HG02623 (cell line): ENCODE measurements around the gene VAV3.

ENCODE experiments used
- ATAC-seq: cut with Tn5 transposase; IDR thresholded peaks from one replicate; pipeline ENCODE4 v1.9.1; 2021; ENCODE audit warnings: moderate library complexity; ENCODE audit not compliant: unreplicated experiment

The VAV3 gene

DNA sequence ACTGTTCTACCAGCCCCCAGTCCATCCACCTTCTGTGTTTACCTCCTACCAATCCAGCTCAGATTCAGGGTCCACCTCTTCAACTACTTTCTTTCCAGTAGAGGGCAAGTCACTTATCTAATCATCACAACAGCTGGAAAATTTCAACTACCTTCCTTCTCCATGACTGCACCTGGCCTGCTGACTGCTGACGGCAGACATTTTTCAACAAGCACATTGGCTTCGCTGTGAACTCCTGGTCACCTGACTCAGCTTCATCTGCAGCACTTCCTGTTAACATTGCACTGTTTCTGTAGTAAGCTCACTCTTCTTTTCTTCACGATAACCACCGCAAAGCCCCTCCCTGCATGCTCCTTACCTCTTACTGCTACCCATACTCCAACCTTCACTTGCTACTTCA is 418.4 kb downstream of the VAV3 start:
- ATAC-seq: no peak

DNA sequence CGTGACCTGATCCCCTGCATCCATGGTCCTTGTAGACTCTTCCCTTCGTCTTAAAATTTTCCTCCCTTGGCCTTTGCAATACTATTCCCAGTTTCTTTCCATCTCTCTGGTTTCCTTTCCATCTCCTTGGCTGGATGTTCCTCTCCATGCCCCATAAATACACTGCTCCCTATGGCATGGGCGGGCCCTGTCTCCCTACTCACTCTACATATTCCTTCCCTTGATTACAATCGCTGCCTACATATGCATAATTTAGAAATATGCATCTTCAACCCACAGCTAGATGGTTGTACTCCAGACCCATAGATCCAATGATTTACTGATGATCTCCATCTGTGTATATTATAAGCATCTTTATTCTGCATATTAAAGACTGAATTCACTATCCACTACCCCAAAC is 419.1 kb downstream of the VAV3 start:
- no peak for ATAC-seq

DNA sequence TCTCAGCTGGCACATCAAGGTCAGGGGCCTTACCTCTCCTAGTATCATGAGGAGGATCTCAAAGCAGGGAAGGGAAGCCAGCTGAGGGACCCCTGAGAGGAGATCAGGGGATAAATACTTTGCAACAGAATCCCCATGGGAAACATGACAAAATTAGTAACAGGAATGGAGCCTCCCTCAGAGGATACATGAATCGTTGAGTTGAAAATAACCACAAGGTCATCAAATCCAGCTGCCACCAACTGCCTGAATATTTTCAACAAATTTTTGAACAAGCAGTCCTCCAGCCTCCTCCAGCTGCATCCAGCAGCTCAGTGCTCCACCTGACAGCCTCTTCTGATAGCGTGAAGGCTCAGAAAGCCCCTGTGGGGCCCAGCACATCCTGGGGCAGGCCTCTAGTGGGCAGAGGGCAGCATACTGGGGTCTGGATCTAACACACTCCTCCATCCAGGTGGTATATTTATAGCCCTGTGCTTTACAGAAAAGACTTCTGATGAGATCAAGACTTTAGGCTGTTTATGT is 419.9 kb downstream of the VAV3 start:
- no peak for ATAC-seq

DNA sequence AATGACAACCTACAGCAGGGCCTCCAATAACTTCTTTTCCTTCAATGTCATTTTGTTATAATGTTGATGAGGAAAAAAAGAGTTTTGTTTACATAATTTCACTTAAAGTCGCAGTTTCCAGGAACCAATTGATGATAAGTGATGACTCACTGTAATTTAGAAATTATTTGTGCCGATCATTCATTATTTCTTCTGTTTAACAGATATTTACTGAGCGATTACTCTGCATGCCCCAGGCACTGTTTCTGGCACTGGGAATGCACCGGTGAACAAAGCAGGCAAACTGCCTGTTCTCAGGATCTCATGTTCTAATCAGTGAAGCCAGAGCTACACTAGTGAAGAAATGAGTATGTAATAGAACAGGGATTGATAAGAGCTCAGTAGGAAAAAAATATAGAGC is 420.7 kb downstream of the VAV3 start:
- ATAC-seq: no peak

DNA sequence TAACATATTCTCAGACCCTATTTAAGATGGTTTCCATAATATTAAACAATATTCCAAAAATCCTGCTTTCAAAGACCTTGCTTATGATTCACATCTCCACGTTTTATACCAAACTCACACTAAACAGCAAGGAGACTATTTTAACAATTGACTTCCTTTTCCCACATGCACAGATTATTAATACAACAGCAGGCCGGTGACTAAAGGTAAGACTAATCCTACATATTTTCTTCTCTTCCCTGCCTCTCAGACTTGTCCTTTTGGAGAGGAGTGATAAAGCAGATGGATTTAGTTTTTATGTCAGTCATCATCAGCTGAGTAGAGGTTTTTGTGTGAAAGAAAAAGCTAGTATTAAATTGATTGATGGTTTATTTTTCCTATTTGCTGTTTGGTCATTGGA is 423.6 kb downstream of the VAV3 start:
- ATAC-seq: no peak

DNA sequence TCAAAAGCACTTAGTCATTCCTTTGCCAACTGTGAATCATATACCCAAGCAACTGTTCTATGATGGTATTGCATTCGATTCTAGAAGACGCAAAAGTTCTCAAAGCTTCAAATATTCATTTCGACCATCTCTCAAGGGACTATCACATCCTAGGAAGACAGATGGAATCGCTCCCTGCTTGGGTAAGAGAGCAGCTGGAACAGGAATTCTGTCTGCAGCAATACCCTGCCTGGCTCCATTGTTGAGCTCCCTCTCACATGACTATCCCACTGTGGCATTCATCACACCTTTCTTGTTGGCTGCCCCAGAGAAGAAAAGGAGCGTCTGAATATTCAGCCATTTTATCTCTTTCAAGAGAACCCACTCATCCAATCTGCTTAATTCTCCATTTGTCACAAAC is 426.5 kb downstream of the VAV3 start:
- ATAC-seq: no peak

DNA sequence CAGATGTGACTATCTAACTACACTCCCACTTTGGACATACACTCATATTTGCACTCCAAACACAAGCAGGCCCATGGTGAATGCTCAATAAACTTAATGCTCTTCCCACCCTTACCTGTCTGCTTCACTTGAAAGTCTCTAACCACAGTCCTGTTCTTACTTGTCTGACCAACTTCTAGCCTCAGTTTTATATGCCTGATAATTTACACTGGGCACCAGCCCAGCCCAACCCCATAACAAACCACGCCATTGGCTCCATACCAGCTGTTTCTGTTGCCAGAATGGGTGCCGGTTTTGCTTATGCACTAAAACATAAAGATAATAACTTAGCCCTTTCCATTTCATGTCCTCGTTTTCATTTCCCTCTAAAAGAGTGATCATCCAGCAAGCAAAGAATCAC is 428.7 kb downstream of the VAV3 start:
- ATAC-seq: no peak

DNA sequence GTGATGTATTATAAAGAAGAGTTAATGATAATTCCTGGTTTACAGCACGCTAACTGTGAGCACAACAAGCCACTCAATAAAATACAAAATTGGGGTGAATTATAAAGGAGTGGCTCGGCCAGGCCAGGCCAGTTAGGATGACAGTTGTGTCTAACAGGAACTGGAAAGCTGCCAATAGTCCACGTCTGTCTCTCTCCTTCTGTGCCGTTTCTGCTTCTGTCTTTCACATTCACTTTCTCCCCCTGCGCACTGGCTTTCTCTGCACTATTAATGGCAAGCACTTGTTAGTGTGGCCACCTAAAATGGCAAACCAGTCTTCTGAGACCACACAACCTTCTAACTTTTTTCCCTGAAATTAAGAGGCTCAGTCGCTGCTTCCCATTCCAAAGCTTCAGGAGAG is 429.9 kb downstream of the VAV3 start:
- no peak for ATAC-seq

DNA sequence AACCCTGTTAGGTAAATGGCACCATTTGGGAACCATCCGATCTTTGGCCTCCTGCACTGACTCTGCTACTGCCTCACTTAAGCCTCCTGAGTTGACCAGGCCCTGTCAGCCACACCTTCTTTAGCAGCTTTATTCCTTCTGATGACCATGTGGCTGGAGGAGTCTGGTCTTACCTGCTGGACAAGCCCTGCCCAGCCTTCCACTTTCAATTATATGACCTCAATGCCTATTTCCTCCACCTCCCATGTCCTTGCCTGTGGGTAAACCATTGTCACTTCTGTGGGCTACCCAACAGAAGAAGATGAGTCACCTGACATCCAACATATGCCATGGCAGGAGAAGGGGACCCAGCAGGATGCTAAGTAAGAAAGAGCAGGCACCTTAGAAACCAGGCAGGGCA is 430.3 kb downstream of the VAV3 start:
- ATAC-seq: no peak

DNA sequence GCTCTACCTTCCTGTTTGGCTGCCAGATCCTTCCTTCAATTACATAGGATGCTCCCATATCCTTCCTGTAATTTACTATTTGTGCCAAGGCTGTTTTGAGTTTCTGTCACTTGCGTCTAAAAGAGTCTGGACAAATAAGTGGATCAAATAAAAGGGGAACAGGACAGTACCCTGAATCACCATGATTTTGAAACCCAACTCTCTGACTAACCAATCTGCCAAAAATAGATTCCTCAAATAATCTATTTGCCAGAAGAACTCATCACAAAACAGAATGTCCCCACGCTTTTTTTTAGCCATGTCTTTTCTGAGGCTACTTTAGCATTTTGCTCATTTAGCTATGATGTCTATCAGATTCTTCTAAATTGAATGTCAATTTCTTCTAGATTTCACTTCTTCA is 431.5 kb downstream of the VAV3 start:
- no peak for ATAC-seq

DNA sequence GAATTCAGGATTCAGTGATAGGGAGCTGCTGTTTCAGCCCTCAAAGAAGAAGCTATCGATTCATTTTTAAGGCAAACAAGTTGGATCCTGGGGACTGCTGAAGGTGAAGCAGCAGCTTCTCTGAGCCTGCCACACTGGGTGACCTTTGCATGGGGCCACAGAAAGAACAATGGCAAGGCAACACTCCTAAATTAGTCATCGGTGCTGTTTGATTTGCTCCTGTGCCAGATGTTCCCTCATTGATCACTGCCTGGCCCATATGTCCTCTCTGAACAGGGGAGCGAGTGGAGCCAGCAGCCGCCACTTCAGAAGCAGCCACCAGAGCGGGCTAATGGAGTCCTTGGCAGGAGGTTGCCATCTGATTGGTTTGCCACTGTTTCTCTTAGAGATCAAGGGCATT is 432.7 kb downstream of the VAV3 start:
- ATAC-seq: no peak

DNA sequence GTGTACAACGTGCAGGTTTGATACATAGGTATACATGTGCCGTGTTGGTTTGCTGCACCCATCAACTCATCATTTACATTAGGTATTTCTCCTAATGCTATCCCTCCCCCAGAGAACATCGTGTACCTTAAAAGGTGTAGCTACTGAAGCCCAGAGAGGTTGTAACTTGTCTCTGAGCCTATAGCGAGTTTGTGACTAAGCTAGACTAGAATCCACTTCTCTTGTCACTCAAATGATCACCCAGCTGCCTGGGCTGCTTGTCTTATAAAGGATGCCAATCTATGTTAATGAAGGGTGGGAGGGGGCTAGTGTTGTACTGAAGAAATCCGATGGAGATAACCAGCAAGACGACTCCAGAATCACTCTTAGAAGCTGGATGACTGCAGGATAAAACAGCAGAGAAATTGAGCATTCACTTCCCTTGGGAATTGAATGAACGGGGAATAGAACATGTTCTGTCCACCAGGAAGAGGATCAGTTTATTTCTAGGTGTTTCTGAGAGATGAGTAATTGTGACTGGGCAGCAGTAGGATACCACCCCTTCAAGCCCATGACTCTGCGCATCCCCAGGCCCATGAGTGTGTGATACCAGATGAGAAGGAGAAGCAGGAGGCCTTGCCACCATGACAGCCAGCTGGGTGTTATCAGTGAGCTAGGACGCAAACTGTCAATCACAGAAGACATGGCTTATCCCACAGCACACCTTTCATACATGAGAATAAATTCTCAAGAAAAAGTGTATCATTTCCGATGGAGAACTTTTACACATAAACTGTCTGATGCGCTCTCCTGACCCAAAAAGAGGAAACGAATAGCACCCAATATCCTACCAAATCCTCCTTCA is 433.7 kb downstream of the VAV3 start:
- no peak for ATAC-seq

DNA sequence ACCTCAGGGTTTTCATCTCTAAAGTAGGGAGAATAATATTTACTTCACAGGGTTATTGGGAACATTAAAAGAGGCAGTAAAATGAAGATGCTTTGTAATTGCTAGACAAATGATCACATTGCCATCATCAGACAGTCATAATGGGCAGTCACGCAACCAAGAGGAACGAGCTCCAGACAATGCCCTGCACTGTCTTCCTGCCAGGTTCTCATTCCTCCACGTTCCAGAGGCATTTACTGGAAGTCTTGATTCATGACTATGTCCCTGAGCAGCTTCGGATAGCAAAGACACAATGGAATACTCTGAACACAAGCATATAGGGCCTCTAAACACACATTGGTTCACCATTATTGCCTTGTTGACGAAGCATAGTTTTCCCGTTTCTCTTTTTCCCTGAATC is 434.4 kb downstream of the VAV3 start:
- ATAC-seq: no peak

DNA sequence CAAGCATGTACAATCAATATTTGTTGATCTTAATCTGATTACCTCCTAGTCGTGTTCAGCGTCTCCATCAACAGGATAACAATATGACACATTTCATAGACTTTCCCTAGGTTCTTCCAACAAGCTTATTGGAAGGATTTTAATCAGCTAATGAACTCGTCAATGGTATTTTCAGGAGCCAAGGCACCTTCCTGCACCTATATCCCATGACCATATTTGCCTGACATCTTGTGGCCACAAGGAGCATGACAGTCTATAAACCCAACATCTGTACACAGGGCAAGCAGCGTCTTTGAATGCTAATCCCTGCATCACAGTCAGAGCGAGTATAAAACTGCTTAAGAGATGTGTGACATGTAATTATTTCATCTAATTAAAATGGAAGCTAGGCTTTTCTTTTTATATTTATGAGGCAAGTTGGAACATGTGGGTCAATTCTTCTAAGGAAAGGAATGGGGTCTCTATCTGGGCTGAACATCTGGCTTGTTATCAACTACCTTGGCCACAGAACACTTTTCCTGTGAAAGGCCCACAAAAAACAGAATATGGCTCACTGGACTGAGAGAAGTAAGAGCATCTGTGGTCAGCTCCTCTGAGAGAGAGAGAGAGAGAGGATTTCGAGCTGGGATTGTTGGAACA is 435.4 kb downstream of the VAV3 start:
- peak; percentile 93 for ATAC-seq

DNA sequence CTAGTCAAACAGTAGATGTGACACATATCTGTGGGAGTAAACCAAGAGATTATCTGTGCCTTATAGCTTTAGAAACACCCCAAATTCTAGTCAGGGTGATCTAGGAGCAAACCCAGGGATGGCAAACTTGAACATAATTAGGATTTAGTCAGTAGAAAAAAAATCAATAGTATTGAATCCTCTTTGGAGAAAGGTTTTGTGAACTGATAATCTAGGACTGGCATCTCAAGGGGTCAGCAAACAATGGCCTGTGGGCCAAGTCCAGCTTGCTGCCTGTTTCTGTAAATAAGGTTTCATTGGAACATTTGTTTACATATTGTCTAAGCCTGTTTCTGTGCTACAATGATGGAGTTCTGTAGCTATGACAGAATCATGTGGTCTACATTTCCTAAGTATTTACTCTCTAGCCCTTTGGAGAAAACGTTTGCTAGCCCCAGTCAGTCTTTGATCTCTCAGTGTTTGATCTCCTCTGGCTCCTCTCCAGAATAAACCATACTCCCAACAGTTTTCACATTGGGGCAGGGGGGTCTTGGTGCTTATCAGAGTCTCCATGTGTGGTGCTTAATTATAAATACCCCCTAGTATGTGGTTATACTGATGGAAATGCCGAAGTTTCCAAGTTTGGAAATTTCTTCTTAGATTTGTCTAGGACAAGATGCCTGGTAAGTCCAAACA is 438.3 kb downstream of the VAV3 start:
- ATAC-seq: no peak

DNA sequence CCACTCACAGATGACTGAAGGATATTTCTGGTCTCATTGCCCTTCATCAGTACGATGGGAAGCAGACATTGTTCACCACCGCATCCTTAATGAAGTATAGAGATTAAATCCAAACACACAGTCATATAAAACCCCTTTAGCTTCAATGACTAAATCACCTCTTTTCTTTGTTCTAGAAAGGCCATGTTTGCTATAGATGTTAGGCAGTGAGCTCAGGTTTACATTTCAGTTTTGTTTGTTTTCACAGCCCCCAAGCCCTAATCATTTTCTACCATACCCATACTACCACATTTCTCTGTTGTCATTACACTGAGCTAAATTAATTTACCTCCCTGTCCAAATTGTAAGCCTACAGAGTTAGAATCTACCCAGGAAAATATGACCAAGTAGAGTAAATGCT is 439.0 kb downstream of the VAV3 start:
- no peak for ATAC-seq

DNA sequence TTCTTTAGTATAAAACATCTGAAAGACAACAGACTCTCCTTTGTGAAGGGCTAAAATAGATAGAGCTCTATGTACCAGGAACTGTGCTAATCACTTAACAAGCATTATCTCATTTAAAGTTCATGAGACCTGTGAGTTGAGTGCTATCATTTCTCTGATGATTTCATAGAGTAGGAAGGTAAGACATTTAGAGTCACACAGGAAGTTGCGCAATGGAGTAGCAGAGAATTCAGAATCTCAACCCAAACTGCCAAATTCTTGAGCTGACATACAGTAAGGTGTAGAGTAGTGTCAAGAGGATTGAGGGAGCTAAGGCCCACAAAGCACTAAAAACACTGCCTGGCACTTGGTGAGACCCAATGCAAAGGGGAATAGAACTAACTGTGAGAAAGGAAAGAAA is 439.8 kb downstream of the VAV3 start:
- ATAC-seq: no peak

DNA sequence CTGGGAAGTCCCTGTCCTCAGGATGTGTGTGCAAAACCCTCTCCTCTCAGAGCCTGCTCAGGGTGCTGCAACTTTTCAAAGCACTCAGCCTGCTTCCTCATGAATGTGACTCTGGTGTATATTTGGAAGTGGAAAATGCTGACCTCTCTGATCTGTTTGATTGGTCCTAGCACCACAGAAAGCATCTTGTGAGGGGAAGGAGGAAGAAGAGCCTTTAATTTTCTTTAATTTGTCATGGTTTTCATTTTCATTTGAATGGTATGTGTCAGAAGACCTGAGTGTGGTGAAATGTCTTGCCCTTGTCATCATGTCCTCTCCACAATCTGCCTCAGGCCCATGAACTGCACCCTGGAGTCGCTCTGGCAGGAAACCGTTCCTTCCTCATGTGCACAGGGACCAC is 440.7 kb downstream of the VAV3 start:
- no peak for ATAC-seq

DNA sequence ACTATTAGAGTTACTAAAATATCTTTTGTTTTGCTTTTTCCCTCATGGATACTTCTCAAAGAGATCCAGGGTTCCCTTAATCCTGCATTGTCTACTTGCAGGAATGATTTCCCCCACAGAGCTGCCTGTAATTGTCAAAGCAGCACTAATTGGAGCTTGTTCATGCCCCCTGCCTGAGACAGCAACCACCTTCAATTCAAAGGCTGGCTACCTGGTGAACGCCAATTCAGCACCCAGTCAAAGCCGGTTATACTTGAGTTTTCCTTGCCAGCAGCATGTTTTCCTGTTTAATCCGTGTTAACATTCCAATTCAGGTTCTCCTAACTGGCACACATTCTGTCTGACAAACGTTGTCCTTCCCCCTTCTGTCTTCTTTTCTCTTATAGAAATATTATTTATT is 441.2 kb downstream of the VAV3 start:
- no peak for ATAC-seq

DNA sequence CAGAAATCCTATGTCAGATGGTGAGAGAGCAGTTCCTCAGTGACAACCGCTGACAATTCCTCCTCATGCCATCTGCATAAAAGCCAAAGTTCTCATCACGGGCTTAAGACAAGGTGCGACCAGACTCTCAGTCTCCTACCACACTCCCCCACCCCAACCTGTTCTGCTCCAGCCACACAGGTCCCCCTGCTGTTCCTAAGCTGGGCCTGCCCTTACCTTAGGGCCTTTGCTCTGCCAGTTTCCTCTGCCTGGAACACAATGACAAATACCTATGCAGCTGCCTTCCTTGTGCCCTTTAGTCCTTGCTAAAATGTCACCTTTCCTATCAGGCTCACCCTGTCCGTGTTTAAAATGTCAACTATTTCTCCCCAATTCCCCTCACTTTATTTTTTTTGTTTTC is 441.9 kb downstream of the VAV3 start:
- no peak for ATAC-seq
